ENCODE results near the gene OTULINL.
"Not testable (repeated sequence)": the region's sequence is repeated elsewhere in the genome, so short reads cannot be mapped to it uniquely, and the experiment has no call there.

Gene OTULINL

DNA sequence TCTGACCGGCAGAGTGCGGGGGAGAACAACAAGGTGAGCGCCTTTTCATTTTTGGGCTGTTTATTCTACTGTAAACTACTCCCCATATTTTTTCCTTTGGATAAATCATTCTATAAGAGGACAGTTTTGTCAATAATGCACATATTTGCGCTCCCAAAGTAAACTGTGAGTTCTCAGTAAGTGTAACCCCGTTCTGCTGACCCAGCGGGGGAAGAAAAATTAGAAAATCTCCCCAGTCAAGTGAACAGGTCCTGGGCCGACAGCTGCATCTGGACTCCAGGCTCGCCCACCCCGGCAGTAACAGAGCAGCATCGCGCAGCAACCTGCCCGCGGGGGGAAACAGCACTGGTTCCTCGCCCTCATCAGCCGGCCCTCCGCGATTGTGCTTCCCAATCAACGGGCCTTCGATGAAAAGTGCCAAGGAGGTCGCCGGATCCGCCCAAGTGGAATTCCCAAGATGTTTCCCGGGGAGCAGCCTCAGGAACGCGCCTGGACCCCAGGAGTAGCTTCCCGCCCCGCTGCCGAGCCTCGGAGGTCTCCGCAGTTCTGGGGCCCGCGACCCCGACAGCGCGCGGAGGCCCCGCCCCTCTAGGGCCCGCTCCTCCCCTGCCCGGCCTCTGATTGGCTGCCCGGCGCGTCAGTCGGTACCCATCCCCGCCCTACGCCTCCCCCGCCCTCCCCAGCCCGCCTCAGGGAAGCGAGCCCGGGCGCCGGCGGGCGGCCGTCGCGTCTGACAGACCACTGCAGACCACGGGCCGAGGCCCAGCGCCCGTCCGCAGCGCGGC is at the start of gene OTULINL:
Gene OTULINL, plus strand, starts transcription at position 687 of the 785 bp plus-strand sequence. CDS start 103 bp downstream, outside the sequence.
- peak; percentile 92 to 93 for ATAC-seq

DNA sequence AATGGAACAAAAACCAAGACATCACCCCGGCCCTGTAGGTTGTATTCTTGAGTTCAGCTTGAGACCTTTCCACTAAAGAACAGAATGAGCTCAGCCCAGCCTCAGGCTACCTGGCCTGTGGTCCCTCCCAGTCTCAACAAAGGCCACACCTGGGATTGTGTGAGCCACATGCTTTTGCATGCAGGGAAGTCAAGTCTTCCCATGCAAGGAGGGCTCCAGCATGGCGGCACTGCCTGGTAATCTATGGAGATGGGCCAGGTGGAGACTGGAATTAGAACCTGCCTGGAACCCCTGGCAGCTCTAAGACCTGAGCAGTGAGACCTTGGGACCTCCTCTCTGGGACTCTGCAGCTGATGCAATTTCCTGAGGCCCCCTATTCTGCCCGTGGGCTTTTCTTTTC is 49.4 kb upstream of the OTULINL start:
- ATAC-seq, result no peak

DNA sequence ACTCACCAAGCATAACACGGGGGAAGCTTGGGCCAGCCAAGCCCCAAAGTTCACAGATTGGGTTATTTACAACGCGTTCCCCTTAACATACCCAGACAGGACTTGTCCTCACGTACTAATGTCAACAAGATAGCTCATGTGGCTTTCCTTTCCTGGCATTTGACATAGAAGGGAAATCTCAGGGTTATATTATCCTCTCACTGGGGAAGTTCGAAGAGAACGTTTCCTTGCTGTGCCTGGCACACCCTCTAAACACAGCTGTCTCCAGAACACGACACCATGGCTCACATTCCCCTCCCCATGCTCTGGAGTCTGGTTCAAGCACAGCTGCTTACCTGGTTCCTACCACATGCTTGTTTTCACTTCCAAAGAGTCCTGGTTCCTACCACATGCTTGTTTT is 46.8 kb upstream of the OTULINL start:
- ATAC-seq, result no peak

DNA sequence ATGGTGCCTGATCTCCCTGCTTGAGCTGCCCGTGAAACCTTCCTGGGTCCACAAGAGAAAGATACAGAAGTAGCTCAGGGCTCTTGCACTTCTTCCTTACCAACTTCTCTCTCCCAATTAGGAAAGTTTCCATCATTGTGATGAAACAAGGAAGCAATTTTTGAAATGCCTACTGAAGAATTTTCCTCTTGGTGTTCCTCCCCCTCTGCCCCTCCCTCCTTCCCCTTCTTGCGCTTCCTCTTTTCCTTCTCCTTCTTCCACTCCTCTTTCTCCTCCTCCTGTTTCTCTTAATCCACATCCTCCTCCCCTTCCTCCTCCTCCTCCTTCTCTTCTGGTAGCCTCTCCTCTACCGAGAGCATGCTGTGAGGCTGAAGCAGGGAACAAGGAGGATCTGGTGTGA is 36.3 kb upstream of the OTULINL start:
- no peak for ATAC-seq

DNA sequence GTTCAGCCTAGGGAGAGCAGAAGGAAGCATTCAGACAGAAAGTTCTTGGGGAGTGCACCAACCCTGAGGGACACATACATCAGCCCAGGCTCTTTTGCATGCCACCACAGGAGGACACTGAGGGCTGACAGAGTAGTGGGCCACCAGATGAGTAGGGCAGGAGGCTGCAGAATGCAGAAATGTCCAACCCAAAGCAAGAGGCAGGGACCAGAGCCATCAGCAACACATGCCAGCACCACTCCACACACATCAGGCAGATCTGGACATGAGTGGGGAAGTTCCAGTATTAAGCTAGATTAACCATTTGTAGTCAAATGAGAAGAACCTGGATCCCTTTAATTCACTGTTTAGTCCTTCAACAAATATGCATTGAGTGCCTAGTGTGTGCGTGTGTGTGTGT is 35.7 kb upstream of the OTULINL start:
- ATAC-seq, result no peak

DNA sequence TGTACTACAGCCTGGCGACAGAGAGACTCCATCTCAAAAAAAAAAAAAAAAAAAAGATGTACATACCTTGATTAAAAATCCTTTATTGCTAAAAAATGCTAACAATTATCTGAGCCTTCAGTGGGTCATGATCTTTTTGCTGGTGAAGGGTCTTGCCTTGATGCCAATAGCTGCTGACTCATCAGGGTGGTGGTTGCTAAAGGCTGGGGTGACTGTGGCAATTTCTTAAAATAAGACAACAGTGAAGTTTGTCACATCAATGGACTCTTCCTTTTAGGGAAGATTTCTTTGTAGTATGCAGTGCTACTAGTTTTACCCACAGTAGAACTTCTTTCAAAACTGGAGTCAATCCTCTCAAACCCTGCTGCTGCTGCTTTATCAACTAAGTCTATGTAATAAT is 33.9 kb upstream of the OTULINL start:
- ATAC-seq, result no peak

DNA sequence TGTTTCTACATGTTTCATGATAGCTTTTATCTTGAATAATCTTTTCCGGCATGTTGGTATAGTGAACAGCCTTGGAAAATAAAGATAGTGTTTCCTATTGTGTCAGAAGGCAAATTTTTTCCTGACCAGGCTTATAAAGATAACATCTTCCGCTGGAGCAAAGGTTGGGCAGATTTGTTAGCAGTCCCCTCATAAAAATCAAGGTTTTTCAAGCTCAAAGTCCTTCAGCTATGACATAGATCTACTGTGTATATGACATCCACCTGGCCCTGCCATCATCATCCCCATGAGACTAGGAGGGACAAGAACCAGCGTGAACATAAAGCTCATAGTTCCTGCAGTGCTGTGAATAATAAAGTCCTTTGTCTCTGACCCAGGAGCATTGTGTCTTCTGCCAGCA is 30.4 kb upstream of the OTULINL start:
- ATAC-seq, result no peak

DNA sequence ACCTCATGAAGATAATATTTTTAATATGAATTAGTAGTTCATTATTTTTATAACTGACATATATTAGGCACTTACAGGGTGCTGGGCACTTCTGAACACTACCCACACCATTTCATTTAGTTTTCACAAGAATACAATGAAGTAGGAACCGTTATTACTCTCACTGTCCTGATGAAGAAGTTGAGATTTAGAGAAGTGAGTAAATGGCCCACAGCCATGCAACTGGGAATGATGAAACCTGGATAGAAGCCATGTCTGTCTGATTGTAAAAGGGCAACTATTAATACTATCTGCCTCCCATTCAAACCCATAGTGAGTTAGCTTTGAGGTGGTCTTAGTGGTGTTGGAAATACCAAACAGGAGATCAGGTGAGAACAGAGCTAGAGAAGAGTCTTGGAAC is 29.6 kb upstream of the OTULINL start:
- ATAC-seq, result no peak

DNA sequence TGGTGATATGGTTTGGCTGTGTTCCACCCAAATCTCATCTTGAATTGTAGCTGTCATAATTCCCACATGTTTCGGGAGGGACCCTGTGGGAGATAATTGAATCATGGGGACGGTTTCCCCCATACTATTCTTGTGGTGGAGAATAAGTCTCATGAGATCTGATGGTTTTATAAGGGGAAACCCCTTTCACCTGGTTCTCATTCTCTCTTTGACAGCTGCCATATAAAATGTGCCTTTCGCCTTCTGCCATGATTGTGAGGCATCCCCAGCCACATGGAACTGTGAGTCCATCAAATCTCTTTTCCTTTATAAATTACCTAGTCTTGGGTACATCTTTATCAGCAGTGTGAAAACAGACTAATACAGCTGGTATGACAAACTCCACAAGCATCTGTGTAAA is 27.3 kb upstream of the OTULINL start:
- ATAC-seq, result not testable (repeated sequence)

DNA sequence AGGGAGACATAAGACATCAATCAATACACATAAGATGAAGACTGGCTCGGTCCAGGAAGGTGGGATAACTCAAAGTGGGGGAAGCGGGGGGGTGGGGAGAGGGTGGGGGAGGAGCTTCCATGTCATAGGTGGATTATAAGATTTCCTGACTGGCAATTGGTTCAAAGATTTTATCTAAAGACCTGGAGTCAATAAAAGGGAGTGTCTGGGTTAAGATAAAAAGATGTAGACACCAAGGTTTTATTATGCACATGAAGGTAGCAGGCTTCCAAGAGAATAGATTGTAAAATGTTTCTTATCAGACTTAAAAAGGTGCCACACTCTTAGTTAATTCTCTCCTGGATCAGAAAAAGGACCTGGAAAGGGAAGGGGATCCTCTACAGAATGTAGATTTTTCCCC is 25.6 kb upstream of the OTULINL start:
- no peak for ATAC-seq

DNA sequence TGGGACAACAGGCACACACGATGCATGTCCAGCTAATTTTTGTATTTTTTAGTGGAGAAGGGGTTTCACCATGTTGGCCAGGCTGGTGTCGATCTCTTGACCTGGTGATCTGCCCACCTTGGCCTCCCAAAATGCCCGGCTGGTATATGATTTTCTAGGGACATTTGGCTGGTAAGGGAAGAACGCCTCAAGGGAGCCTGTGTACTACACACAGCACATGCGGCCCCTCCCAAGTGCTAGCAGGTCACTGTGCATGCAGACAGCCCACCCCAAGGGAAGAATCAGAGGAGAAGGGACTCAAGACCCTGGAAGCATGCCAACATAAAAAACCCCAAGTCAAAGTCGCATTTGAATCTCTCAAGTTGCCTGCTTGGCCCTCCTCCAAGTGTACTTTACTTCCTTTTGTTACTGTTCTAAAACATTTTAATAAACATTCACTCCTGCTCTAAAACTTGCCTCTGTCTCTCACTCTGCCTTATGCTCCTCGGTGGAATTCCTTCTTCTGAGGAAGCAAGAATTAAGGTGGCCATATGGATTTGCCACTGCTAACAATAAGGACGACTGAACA is 24.3 kb upstream of the OTULINL start:
- ATAC-seq, result no peak

DNA sequence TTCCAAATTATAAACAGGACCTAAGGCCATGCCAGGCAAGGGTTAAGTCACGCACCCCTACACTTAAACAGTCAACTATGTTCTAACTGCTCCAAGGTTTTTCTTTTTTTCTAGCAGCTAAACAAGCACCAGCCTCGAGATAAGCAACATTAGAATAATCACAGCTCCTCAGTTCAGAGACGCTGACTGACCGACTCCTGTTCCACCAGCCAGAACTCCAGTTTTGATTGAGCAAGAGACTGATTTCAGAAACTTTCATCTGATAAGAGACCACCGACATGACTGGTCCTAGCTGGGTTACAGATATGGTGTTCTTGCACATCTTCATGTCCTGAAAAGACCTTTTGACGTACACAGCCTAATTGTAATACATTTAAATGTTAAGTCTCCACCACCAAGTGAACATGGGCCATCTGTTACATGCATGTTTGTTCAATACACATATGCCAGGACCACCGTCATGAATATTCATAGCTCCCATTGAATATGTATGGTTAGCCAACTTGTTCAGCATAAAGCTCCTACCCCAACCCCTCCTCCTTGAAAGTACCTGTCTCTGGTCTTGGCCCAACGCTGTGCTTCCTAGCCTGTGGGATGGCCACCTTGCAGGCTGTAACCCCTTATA is 23.7 kb upstream of the OTULINL start:
- no peak for ATAC-seq

DNA sequence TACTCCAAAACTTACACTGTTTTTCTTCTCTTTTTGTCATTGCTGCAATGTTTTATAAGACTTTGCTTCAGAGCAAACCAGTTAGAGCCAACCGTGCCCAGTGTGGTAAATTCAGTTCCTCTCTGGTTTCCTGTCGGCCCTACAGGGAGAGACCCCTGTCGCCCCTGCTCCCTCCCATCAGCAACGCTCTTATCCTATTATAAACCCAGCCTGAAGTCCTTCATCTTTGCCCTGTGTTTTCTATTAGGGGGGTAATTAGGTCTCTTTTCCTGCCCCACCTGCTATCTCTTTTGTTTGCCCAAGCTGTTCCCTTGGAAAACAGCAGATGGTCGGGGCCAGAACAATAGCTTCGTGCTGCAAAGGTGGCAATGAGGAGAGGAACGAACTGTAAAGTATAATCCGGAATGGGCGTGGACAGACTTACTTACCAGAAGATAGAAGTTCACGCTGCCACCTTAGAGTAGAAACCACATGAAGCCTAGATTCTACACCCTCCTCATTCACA is 21.4 kb upstream of the OTULINL start:
- no peak for ATAC-seq

DNA sequence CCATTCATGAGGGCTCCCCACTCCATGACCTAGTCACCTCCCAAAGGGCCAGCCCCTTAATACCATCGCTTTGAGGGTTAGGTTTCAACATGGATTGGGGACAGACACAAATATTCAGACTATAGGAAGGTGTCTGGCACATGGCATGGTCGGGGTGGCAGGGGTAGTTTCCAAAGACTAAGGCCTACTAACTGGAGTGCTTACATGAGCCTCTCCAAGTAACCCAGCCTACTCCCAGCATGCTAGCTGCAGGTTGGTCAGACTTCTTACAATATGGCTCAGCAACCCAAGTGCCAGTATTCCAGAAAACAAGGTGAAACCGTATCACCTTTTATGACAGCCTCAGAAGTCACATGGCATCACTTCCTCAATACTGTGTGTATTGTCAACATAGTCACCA is 19.9 kb upstream of the OTULINL start:
- no peak for ATAC-seq

DNA sequence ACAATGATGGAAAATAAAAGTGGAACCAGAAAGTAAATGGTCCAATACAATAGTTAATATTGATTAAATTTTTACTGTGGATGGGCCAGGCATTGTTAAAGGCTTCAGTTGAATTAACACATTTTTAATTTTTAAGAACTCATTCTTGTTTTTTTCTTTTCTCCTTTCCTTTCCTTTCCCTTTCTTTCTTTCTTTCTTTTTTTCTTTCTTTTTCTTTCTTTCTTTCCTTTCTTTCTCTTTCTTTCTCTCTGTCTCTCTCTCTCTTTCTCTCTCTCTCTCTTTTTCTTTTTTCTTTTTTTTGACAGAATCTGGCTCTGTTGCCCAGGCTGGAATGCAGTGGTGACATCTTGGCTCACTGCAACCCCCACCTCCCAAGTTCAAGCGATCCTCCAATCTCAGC is 13.3 kb upstream of the OTULINL start:
- ATAC-seq, result no peak

DNA sequence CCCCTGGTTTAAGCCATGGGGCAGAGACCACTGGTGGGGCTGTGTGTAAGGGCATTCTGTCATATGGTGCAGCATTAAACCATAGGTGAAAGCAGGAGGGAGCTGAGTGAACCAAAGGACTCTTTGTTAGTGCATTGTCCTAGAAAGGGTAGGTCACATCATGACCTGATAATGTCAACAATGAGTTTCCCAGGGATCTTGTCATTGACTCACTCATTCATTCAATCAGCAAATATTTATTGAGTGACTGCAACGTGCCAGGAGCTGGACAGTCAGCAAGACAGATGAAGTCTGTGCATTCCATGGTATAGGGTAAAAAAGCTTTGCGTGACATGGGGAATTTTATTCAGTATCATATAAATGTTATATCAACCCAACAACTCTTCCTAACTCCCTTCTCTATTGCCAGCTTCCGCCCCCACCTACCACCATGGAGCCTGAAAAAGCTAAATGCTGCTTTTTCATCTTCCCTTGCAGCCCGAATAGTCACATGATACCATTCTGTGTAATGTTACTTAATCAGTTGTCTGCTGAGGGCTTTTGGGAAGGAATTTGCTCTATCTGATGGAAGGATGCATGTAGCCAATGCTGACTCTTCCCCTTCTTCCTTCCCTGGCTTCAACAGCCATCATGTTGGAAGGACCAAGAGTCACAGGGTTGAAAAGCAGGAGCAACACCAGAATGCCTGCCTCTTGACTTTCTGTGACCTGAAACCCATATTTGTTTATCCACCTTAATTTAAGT is 11.5 kb upstream of the OTULINL start:
- ATAC-seq, result no peak

DNA sequence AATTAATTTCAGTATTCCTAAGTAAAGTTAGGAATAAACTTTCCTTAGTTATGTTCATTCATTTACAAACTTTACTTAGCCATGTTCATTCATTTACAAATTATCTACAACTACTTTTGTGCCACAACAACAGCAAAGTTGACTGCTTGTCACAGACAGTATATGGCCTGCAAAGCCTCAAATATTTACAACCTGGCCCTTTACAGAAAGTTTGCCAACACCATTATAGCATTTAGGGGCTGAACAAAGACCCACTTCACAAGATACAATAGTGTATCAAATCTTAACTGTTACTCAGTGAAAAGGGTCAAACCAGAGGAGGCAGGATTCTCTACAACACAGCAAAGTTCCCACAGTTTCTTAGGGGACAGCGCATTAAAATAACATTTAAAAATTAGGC is 9.7 kb upstream of the OTULINL start:
- ATAC-seq, result no peak

DNA sequence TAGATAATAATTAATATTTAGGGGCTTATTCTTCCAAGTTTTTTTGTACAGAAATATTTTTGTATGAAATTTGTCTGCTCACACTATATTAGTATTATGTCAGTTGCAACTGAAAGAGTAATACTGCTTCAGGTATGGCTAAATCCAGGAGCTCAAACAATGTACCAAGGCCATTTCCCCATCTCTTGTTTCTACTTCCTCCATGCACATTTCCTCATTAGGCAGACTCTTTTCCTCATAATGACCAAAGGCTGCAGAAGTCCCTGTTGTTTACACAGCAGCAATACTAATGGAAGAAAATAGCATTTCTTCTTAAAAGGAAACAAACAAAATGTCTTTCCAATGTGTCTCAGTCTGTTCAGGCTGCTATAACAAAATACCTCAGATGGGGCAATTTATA is 9.2 kb upstream of the OTULINL start:
- ATAC-seq, result no peak

DNA sequence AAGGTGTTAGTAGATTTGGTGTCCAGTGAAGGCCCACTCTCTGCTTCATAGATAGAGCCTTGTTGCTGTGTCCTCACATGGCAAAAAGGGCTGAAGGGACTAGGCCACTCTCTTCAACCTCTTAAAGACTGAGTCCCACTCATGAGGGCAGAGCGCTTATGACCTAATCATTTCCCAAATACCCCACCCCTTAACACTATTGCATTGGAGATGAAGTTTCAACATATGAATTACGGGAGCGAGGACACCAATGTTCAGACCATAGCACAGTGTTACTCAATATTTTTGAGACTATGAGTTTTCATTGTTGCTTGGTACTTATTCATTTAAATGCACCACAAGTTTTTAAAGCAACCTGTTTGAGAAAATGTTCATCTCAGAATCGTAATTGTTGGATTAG is 8.8 kb upstream of the OTULINL start:
- ATAC-seq, result no peak

DNA sequence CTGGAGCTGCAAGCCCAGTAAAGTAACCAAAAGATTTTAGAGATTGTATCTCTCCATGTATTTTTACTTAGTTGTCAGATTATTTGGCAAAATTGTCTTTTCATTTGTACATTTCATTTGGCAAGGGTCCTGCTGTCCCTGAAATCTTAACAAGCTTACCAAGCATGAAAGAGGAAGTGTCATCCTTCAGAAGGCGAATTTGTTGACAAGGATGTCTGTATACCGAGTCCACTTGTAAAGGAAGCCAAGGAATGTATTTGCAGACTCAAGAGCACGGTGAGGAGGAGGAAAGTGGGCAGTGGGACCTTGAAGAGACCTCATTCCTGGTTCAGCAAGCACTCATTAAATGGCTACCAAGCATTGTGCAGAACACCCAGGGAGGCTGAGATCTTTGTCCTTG is 7.5 kb upstream of the OTULINL start:
- no peak for ATAC-seq

DNA sequence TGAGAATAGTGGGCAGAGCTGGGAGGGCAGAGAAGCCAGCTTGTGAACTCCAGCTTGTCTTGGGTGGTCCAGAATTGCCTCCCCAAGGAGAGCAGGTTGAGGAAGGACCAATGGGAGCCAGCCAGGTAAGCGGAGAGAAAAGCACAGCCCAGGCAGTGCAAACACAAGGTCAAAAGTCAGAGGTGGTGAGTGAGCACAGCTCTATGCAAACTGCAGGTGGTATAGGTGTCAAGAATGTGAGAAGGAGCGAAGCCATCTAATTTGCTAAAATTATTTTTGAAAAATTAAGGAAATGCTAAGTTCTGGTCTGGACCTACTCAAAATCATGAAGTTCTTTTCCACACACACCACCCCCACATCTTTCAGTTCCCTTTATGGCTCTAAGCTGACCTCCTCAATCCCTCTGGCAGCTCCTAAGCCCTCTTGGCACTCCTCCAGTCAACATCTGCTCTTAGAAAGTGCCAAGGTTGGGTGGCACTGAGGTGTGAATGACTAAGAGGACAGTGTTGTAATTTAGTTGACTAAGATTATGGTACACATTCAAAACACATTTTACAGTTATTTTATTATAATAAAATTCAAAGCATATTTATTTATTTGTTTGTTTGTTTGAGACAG is 6.6 kb upstream of the OTULINL start:
- no peak for ATAC-seq

DNA sequence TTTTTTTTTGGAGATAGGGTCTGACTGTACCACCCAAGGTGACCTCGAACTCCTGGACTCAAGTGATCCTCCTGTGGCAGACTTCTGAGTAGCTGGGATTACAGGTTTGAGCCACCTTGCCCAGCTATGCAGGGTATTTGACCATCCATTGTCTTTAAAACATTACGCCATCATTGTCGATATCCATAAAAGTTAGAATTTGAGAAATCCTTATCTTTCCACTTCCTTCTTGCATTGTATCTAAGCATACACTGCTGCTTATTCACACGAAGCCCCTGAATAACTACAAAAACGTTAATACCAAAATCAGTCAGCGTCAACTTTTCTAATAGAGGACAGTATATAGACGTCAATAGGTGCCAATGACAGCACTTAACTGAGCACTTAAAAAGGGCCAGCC is 5.4 kb upstream of the OTULINL start:
- ATAC-seq, result no peak

Data from activated CD4-positive, CD25-positive, alpha-beta regulatory T cell treated with anti-CD3 and anti-CD28 coated beads, Interleukin-2, amount 50 U/mL, for 24 hours (primary cell).